ENCODE results near the gene SP140.
"Not testable (repeated sequence)": the region's sequence is repeated elsewhere in the genome, so short reads cannot be mapped to it uniquely, and the experiment has no call there.

SP140 gene

DNA sequence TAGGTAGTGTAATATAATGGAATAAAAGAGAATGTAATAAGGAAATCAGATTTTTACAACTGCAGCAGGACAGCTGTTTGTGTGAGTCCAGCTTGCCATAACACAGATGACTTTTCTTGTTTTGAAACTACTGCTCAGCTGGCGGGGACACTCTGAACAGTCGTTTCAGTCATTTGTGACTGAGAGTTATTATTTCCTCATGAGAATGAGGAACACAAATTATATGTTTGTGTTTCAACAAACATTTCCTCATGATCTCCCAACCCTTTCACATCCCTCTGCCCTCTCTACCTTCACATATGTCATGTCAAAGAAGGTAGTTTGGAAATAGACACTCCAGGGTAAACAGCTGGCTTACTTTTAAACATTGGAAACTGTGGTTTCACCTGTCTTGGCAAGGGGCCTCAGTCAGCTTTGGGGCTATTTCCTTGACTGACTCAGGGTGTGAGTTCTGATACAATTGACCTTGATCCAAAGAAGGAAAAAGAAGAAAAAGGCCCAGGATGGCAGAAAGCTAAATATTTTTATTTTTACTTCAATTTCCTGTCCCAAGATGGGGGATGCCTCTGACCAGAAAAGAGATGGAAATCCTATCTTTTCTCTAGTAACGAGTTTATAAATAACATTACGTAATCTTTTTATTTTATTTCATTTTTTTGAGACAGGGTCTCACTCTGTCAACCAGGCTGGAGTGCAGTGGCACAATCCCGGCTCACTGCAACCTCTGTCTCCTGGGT, 102.0 kb downstream of the SP140 start:
- DNase-seq, result no peak

DNA sequence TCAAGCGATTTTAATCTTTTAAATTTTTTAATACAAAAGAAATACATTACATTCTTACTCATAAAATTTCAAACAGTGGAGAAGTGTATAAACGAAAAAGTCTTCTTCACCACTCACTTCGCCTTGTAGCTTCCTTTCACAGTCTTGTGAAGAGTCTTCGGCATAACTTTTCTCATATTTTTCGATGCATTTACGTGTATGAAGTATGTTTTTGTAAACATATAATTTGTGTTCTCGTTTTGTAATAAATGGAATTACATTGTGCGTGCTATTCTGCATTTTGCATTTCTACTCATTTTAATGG, 102.6 kb downstream of the SP140 start:
- DNase-seq, result no peak

DNA sequence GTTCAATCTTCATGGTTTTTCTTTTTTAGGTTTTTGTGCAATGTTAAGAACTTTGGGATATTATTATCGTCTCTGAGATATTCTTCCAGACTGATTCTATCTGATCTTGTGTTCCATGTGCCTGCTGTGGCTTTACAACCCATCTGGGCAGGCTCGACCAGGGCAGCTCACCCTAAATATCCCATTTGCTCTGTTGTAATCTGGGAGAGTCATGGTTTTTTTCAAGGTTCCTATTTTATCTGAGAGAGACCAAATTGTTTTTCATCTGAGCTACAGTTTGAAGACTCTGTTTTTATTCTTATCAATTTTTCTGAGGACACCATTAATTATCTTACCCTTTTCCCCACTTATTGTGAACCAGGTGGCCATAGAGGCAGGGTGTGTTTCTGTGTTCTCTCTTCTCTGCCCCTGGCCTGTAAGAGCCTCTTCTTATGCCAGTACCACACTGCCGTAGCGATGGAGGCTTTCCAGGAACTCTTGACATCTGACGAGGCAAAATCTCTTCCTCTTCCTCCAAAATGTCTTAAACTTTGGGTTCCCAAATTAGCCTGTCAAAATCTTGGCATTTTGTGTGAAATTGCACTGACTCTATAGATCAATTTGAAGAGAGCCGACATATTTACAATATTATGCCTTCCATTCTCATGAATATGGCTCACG, 104.5 kb downstream of the SP140 start:
- DNase-seq, result no peak

DNA sequence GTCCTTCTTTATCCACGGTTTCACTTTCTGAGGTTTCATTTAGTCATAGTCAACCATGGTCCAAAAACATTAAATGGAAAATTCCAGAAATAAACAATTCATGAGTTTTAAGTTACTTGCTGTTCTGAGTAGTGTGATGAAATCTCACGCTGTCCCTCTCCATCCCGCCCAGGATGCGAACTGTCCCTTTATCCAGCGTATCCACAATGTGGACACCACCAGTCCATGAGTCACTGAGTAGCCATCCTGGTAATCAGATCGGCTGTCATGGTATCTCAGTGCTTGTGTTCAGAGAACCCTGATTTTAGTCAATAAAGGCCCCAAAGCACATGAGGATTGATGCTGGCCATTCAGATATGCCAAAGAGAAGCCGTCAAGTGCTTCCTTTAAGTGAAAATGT, 105.2 kb downstream of the SP140 start:
- DNase-seq, result no peak

DNA sequence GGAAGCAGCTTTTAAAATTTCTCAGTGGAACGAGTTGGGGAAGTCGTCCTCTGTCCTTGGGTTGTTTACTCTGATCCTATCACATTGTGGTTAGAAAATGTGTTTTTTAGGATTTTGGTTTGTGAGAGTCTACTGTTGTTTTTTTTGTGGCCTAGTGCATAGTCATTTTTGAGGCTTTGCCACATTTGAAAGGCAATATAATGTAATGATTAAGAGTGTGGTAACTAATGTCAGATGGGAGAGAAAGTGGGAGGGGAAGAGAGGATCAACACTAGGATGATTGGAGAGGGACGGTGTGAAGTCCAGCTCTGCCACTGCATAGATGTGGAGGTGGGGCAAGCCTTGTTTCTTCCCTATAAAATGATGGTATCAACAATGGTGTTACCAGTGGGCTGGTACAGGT, 109.9 kb downstream of the SP140 start:
- DNase-seq, result no peak

DNA sequence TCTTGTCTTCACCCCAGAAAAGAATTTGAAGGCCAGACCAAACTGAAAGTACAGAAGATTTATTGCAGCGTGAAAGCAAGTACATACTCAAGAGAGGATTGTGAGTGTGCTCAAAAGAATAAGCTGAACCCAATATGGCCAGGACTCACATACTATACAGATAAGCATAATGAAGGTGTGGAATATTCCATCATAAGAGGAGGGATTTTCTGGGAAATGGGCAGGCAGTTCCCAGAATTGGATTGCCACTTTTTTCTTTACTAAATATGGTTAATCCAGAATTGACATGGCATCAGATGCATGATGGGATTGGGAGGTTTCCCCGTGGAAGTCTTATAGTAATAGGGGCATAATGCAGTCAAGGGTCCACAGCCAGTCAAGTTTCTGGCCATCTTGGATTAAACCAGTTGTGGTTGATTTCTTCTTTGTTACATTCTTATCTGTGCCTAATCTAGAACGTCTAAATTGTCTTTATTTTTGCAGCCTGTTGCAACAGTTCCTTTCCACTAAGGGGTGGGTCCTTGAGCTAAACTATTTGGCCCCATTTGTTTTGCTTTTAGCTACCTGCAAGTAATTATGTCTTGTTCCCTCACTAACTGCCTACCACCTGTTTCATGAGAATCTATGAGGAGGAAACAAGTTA, 110.4 kb downstream of the SP140 start:
- DNase-seq, result no peak

DNA sequence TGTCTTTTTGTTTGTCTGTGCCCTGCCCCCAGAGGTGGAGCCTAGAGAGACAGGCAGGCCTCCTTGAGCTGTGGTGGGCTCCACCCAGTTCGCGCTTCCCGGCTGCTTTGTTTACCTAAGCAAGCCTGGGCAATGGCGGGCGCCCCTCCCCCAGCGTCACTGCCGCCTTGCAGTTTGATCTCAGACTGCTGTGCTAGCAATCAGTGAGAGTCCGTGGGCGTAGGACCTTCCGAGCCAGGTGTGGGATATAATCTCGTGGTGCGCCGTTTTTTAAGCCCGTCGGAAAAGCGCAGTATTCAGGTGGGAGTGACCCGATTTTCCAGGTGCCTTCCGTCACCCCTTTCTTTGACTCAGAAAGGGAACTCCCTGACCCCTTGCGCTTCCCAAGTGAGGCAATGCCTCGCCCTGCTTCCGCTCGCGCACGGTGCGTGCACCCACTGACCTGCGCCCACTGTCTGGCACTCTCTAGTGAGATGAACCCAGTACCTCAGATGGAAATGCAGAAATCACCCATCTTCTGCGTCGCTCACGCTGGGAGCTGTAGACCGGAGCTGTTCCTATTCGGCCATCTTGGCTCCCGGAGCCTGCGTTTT, 116.5 kb downstream of the SP140 start:
- DNase-seq, result not testable (repeated sequence)

DNA sequence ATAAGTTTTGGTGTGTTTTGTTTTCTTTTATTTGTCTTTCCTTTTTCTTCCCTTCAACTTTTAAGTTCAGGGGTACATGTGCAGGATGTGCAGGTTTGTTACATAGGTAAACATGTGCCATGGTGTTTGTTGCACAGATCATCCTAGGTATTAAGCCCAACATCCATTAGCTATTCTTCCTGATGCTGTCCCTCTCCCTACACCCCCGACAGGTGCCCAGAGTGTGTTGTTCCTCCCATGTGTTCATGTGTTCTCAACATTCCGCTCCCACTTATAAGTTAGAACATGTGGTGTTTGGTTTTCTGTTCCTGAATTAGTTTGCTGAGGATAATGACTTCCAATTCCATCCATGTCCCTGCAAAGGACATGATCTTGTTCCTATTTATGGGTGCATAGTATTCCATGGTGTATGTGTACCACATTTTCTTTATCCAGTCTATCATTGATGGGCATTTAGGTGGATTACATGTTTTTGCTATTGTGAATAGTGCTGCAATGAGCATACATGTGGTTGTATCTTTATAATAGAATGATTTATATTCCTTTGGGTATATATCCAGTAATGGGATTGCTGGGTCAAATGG, 117.6 kb downstream of the SP140 start:
- DNase-seq, result not testable (repeated sequence)

DNA sequence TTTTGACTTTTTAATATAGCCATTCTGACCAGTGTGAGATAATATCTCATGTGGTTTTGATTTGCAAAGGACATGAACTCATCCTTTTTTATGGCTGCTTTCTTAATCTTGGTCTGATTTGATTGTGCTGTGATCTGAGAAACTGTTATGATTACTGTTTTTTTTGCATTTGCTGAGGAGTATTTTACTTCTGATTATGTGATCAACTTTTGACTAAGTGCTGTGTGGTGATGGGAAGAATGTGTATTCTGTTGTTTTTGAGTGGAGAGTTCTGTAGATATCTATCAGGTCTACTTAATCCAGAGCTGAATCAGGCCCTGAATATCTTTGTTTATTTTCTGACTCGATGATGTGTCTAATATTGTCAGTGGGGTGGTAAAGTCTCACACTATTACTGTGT, 118.2 kb downstream of the SP140 start:
- DNase-seq, result no peak

DNA sequence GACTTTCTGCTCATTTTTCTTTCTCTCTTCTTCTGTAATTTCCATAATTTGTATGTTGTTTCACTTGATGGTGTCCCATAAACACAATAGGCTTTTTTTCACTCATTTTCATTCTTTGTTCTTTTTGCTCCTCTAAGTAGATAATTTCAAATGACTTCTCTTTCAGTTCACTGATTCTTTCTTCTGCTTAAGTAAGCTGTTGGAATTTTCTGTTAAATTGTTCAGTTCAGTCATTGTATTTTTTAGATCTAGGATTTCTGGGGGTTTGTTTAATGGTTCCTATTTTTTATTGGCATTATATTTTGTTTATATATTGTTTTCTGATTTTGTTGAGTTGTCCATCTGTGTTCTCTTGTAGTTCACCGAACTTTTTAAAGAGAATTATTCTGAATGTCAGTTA, 120.9 kb downstream of the SP140 start:
- DNase-seq, result no peak

DNA sequence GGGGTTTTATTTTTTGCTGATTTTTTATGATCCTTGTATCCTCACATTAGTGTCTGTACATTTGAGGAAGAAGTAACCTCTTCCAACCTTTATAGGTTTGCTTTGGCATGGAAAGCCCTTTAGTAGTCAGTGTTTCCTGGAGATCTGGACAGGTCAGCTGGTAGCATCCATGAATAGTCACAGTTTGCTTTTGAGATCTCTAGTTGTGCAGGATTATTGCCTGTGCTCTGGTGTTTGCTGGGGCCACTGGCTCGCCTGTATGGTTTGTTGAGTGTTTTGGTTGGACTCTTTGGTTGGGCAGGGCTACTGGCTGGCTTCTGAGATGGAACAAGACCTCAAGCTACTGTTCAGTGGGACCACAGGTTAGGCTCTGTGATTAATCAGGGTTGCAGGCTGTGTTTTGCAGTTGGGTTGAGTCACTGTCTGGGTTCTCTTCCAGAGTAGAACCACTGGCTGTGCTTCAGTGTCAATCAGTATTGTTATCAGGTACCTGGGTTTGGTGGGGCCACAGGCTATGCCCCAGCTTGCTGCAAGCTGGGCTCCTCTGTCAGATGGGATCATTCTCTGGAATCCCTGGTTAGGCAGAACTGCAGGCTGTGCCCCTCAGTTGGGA, 121.5 kb downstream of the SP140 start:
- DNase-seq, result no peak

DNA sequence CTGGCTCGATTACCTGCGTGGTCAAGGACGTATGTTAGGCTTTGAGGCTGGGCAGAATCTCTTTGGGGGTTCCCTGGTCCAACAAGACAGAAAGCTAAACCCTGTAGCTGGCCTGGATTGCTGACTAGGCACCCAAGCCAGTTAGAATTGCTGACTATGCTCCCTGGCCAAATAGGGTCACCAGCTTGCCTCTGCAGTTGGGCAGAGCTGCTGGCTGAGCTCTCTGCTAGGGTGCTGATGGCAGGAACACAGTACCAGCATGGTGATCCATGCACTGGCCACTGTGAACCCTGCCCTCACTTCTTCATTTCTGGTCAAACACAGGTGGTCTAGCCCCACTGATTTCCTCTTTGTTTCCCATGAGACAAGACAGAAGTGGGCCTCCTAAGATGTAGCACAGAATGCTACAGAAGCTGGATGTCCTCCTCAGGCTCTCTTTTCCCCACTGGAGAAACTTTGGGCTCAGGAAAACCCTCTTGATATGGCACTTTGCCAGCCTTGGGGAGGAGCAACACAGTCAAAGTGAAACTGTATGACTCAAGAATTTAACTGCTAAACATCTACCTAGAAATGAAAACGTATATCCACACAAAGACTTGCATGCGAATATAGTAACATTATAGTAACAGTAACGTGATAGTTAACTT, 122.2 kb downstream of the SP140 start:
- DNase-seq, result no peak

DNA sequence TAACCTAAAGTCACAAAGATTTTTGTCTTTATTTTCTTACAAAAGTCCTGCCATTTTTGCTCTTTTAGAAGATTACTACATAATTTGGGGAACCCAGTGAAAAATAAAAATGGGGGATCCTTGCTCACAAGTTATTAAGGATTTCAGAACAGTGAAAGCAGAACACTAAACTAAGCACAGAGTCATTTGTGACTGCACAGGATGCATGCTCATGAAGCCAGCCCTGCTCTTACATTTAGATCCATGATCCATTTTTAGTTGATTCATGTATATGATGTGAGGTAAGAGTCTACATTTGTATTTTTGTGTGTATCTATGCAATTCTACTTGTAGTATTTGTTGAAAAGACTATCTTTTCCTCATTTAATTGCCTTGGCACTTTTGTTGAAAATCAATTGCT, 123.3 kb downstream of the SP140 start:
- no peak for DNase-seq

DNA sequence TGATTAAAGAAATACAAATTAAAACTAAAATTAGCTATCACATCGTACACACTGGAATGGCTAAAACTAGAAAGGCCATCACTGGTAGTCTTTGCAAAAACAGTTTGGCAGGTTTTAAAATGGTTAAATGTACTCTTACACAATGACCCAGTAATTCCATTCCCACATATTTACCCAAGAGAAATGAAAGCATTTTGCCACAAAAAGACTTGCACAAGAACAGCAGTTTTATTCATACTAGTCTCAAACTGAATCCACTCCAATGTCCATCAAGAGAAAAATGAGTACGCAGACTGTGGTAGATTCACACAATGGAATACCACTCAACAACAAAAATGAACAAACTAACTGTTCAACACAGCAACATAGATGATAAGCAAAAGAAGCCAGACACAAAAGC, 130.5 kb downstream of the SP140 start:
- DNase-seq, result no peak

DNA sequence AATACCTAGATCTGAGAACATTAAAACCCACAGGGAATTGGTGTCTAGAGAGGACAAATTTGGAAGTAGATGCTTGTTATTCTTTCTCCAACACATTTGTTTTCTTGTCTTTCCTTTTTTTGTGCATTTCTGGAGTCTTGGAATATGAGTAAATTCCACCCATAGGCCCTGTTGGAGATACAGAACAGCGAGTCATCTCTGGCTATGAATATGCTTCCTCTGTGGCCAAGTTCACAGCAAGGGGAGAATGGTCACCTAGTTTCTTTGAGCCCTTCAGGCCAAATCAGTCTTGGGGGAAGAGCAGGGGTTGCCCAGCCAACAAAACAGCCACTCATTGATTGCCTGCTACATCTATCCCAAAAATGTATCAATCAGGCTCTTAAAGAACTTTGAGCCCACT, 132.8 kb downstream of the SP140 start:
- DNase-seq, result no peak

DNA sequence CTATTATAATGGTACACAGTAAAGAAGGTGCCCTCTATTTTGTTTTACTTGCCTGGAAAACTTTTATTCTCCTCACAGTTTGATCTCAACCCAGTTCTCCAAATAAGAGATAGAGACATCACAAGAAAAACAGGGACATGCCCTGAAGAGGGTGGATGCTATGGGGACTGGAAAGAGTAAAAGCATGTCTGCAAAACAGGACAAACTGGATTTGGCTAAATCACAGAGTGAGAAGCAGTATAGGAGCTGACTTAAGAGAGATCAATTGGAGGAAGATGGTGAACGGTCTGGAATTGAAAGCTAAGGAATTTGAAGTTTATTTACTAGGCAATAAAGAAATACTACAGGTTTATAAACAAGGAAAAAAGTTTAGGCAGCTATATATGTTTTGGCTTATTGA, 134.5 kb downstream of the SP140 start:
- DNase-seq, result no peak

DNA sequence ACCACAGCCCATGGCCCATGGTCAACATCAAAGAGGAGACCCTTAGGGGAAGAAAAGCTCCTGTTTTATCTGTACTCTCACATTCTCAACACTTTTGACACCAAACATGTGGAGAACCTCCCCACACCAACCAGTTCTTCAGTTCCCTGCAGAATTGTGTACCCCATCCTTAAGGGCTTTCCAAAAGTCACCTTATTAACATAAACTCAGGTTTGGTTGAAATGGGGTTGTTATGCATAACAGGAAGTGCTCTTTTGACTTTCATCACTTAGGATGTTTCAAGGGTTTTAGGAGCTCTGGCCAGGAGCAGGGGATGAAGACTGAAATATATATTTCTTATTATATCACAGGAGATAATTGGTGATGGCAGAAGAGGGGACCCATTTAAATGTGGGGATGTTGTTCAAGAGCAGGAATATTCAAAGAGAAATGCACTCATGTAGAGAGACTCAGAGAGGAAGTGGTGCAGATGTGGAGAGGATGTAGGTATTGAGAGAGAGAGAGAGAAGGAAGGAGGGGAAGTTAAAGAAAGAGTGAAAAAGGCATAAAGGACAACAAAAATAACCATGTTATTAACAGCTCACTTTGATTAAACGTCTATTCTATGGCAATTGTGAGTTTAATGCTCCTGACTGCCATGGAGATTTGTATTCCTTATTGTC, 136.6 kb downstream of the SP140 start:
- DNase-seq, result no peak
